GM18861 (cell line): Measurements from ENCODE around the gene MAD1L1.

Experiments
- ATAC-seq: cut with Tn5 transposase; IDR thresholded peaks from one replicate; pipeline ENCODE4 v1.9.1; 2021; ENCODE audit not compliant: unreplicated experiment

The MAD1L1 gene

DNA sequence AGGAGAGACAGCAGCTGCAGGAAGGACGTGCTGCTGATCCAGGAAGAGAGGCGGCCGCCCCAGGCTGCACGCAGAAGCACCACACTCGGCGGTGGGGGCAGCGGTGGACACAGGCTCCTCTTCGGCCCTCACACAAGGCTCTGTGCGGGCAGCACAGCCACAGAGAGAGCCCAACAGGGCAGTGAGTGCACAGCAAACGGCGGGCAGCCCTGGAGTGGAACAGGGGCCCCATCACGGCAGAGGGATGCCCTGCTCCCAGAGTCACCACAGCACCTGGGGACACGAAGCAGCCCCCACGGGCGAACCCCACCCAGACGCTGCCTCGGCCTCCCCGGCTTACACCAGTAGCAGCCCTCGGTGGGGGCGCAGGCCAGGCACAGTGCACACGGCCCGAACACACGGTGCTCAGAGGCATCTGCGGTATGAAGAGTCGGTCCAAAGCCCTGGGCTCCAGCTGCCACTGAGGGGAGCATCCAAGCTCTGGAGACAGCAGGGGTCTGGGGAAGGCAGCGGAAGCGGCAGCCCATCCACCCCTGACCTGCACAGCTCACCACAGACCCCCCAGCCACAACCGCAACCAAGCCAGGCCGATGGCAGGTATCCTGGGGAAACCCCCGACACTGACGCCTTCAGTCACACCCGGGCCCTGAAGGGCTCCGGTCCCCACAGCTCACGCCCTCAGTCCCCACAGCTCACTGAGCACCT is 26.1 kb upstream of the MAD1L1 start:
- ATAC-seq = no peak

DNA sequence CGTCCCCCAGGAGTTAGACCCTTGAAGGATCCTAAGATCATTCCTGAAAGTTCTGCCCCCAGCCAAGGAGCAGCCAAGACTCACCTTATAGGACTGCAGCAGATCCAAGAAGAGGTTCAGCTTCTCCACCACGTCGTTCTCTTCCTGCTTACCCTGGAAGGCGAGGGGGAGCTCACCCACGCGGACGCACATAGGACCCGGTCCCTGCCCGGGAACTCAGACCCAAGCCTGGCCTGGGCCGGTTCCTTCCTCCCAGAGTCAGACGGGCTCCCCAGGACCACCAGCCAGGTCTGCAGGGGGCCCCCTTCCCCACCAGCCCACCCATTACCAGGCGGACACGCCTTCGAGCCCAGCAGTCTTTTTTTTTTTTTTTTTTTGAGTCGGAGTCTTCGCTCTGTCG is 24.9 kb upstream of the MAD1L1 start:
- ATAC-seq = no peak

DNA sequence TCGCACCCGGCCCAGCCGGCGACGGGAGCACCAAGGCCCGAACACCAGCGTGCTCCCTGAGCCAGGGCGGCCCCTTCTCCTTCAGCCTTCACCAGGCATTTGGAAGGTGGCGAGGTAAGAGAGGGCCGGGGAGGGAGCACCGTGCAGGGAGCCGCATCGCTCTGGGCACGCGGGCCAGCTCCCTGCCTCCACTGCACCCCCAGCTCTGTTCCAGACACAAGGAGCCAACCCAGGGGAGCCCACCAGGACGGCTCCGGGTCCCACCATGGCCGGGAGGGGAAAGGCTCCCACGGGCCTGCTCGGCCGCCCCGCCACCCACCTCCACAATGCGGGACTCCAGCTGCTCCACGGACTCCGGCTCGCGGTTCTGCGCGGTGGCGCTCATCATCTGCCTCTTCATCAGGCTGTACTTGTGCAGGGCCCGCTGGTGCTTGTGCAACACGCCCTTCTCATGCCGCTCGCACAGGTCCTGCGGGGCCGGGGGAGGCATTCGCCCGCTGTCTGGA is 24.4 kb upstream of the MAD1L1 start:
- ATAC-seq = no peak

DNA sequence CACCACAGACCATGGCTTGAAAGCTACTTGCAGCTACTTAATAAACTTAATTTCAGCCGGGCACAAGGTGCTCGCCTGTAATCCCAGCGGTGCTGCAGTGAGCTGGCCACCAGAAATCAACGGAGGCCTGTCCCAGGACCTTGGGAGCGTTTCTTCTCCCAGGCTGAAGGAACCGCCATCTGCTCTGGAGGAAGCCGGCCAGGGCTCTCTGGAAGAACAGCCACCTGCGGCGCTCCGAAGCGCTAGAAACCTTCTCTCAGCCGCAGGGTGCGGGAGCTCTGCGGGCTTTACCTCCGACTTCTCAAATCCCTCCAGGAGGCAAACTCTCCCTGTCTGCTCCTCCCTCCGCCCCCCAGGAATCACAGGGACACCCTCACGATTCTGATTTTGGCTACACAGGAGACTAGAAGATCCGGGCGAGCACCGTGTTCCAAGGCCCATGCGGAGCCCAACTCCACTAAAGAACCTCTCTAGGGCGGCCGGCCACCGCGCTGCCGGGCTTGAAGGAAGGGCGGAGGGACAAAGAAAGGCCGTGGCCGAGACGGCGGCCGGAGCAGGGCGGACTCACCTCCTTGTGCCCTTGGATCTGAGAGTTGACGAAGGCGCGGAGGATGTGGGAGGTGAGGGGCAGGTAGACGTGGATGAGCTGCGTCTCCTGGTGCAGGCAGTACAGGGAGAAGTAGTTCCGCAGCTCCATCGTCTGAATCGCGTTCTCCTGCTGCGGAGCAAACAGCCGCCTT is 23.7 kb upstream of the MAD1L1 start:
- ATAC-seq = no peak

DNA sequence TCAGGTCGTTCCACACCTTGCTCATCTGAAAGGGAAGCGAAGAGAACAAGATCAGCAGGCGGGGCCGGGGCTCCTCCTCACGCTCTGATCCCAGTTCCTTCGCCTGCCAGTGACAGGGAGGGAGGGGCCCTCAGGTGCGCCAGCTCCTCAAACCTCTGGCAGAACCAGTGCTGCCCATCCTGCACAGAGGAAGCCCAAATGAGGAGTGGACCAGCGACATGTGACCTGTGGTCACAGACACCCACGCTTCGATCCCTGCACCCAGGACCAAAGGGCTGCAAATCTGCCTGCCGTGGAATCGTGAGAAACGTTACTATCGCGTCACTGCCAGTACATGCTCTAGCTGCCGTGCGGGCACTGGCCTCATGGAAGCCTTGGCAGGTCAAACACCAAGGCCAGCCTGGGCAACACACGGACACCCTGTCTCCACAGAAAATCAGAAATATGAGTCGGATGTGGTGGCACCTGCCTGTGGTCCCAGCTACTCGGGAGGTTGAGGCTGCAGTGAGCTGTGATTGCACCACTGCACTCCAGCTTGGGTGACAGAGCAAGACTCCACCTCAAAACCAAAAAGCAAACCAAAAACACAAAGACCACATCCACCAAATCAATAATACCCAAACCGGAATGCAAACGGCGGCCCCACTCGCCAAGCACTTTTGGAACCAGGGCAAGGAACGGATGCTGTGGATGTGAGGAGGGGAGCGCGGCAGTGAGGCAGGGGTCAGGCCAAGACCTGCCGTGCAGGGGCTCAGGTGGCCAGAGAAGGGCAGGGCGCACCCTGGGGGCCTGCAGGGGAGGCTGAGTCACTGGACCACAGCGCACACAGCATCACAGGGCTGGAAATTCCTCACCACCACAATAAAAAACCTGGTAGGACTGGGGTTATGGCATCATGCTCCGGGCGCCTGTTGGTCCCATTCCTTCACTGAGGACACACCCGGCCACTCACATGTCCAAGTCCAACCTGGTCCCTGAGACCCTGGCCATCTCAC is 22.7 kb upstream of the MAD1L1 start:
- no peak for ATAC-seq

DNA sequence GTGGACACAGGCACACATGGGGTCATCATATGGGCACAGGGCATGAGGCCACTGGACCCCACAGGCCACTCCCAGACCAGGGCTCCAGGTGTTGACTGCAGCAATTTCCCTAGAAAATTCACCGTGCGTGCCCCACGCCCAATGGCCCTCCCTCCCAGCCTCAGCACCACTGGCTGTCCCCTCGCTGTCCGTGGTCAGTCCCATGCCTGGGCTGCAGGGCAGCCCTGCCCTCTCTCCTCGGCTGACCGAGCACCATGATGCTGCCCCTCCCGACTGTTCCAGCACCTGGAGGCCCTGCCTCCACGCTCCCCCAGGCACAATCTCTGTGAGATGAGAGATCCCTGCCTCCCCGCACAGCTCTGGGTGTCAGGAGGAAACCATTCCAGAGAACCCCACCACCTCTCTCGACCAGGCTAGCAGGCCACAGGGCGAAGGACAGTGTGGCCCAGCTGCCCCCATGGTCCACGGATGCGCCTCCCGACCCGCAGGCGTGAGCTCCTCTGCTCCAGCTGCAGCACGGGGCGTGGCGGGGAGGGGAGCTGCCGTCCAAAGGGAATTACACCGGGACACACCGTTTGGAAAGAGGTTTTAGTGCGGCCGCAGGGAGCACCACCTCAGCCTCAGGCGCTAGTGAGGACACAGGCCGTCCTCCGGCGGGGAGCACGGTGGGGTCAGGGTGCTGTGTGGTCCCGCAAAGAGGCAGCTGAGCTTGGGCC is 21.8 kb upstream of the MAD1L1 start:
- ATAC-seq = no peak

DNA sequence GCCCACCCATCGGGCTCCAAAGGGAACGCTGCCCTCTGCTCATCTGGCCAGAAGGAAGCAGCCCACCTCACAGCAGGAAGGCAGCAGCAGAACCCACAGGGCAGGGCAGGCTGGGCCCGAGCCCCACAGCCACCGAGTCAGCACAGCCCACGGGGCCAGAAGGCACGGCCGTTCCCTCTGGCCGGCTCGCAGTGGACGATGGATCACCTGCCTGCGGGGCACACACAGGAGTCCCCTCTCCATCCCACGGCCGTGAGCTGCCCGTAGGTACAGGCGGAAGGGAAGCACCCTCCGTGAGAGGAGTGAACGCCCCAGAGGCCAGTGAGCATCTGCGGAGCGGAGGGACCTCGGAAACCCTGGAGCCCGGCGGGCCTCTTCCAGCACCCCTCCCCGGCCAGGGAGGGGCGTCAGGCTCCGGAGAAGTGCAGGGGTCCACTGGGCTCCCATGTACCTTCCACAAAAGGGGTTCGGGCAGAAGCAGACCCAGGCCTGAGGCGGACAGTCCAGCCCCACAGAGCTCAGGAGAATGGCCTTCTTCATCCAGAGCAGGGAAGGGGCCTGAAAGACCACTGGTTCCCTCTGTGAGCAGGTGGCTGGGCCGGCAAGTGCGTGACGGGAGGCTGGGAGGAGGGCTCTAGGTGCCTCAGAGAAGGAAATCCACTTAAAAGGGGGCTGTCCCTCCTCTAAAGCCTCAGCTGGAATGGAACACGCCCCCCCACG is 20.9 kb upstream of the MAD1L1 start:
- ATAC-seq = no peak

DNA sequence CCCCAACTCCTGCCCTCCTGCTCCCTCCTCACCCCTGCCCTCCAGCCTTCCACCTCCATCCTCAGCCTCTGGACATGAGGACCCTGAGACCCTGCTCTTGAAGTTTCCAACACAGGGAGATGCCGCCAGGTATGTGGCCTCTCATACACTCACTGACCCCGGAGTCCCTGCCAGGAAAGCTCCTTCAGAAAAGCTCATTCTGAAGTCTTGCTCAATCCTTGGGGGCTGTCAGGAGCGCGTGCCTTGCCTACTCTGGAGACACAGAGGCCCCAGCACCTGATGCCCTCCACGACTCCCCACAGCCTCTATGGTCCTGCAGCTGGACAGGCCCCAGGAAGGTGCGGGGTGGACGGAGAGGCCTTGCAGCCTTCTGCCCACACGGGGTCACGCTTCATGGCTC is 20.3 kb upstream of the MAD1L1 start:
- no peak for ATAC-seq

DNA sequence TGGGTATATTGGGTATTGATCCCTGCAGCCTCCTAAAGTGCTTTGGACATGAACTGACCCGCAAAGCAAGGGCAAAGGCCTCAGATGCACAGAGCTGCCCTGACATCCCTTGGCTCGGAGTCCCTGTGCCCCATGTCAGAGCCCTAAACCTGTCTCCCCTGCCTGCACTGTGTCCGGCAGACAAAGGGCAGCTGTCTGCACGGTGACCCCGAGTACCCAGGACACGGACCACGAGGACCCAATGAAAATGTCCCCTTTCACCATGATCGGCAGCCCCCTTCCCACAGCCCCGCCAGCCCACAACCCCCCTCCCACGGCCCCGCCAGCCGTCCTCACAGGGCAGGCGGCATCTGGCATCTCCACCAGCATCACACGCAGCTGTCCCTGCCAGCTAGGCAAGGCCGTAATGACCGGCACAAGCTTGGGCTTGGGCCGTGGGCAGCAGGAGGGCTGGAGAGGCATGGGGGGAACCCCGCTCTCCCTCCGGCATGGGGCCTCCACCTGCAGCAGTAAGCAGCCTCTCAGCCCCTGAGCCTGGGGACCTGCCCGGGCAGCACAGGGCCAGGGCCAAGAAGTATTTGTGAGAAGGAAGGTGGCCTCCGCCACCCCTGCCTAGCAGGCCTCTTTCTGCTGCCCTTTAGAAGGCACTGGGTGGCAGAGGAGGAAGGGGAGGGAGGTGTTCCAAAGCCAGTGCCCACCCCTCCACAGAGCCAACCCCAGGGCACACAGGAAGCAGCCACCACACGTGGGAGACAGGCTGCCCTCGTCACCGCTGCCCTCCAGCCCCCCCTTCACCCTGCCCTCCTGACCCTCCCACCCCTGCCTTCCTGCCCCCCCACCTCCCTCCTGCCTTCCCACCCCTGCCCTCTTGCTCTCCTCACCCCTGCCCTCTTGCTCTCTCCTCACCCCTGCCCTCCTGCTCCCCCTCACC is 19.4 kb upstream of the MAD1L1 start:
- no peak for ATAC-seq

DNA sequence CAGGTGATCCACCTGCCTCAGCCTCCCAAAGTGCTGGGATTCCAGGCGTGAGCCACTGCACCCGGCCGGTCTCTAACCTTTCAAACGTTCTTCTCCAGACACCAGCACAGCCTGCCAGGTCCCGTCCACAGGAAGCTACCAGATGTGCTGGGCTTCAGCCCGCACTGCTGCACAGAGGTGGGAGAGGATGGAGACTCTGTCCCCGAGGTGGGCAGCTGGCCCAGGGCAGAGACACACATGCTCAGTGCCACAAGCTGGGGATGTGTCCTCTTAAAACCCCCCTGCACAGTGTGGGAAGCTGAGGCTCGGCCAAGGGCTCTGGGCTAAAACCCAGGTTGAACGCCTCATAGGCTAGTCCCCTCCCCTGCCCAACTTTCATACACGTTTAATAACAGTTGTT is 18.6 kb upstream of the MAD1L1 start:
- ATAC-seq = no peak

DNA sequence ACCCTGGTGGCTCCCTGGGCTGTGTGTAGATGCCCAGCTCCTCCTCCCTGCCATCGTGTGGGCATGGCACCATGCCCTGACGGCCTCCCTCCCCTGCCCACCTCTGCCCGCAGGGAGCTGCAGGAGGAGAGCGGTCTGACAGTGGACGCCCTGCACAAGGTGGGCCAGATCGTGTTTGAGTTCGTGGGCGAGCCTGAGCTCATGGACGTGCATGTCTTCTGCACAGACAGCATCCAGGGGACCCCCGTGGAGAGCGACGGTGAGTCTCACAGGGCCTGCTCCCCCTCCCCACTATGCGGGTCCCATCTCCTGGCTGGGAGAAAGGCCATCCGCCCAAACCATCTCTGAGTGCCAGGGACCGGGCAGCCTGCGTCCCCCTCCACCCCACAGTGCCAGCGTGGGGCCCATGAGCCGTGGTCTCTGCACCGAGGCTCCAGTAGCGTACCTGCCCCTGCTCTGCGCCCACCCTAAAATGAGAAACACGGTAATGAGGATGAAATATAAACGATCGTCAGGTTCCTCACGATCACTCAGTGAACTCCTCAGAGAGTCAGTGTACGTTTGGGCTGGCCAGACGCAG is 17.1 kb upstream of the MAD1L1 start:
- no peak for ATAC-seq

DNA sequence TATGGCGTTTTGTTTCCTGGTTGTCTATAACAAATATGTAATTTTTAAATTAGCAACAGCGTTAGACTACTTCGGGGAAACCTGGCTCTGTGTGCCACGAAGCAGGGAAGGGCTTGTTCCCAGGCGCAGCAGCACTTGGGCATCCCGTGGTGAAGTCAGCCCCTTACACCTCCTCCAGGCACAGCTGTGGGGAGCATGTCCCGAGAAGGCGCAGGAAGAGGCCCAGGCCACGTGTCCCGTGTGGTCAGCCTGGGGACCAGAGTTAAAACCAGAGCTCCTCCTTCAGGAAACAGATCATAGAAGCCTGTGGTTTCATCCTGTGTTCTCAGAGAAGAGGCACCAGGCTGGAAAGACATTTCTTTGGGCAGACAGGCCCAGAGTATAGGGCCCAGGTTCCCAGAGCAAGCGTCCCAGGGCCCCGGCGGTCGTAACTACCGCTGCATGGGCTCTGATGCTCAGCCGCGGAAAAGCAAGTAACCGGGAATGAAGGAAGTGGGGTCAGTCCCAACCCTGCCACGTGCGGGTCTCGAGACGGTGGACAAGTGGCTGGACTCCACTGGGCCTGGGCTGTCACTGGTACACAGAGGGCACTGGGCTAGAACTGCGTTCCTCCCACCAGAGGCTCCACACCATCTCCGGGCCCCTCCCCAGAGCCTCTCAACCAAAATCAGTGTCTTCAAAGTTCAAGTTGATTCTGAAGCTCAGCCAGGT is 16.4 kb upstream of the MAD1L1 start:
- peak; percentile 44 for ATAC-seq

DNA sequence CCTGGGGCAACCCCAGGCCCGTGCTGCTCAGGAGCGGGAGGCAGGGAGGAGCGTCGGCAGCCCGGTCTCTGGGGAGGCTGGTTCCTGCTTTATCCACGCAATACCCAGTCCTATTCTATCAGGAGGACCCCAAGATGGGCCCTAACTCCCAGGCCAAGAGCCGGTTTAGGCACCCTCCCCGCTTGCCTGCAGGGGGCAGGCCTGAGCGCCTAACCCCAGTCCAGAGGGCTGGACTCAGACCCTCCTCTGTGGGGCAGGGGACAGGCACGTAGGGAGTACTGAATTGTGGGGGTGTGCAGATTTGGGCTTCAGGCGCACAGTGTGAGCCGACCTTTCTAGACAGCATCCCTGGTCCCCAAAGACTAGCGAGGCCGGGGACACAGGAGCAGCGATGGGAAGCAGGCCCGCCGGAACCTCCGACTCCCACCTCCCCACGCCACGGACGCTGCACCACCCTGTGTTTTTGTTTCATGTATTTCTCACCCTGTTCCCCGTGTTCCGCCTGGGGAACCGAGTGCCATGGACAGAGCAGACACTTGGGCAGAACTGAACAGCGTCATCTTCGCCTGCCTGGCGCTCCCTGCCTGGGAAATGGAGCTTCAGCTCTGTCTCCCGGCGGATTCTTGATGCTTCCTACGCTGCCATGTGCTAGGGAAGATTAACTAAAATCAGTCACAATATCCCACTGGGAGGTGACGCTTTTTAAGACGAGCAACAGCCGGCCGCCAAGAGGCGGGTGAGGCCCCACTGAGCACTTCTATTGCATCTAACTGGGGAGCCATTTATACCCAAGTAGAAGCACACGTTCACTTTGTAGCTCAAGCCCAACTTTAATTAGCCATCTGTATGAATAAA is 14.6 kb upstream of the MAD1L1 start:
- ATAC-seq = no peak

DNA sequence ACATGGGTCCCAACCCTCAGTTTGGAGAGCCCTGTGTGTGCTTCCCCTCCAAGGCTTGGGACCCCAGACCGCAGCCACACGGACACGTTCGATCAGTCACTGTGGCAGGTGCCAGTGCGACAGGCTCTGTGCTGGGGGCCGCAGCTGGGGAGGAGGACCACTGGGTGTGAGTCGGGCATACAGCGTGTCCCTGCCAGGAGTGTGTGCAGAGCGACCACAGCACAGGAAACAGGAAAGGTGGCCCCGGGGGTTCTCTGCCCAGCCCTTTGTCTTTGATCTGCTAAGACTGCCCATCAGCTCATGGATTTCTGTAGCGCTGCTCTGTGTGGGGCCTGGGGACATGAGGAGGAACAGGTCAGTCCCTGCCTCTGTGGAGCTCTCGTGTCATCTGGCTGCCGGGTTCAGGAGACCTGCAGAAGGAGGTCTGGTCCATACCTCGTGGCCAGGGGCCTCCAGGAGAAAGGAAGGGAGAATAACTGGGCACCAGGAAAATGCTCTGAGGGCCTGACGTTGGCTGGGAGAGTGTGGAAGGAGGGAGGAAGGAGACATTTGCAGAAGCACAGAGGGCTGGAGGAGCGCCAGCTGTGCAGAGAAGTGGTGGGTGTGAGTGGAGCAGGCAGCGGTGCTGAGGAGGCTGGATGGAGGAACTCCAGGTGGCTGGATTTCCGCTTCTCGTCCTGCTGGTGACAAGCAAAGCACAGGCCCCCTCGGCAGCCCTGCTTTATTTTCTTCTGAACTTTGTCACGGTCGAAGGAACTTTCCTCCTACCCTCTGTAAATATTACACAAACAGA is 13.3 kb upstream of the MAD1L1 start:
- ATAC-seq = no peak

DNA sequence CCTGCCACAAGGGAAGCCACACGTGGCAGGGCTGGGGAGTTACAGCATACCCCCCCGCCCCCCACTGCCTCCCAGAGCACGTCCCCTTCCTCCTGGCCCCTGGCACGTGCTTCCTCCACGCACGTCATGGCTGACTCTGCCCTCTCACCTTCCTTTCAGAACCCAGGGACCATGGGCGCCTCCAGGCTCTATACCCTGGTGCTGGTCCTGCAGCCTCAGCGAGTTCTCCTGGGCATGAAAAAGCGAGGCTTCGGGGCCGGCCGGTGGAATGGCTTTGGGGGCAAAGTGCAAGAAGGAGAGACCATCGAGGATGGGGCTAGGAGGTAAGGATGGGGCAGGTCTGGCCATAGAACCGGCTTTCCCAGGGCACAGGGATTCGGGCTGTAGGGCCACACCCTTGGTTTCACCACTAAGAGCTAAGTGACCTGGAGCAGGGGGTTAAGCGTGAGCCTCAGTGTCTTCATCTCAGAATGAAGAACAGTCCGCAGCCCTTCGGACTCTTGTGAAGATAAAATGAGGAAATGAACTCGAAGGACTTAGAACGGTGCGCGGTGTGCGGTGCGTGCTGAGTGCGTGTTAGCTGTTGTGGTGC is 11.8 kb upstream of the MAD1L1 start:
- no peak for ATAC-seq

DNA sequence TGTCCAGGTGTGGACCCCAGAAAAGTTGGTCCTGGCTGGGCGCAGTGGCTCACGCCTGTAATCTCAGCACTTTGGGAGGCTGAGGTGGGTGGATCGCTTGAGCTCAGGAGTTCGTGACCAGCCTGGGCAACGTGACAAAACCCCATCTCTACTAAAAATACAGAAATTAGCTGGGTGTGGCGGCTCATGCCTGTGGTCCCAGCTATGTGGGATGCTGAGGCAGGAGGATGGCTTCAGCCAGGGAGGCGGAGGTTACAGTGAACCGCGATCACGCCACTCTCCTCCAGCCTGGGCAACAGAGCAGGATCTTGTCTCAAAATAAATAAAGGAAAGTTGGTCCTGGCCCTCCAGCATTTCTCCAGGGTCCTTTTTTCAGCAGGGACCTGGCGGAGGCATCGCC is 10.7 kb upstream of the MAD1L1 start:
- no peak for ATAC-seq
